Osteocyte (in vitro differentiated cells): Measurements from ENCODE around the gene SLC13A3. TPM values are rescaled to one million over a fixed set of nuclear protein-coding genes. Genes with fewer than 3 reads are reported as not detected.

Experiments
- total RNA-seq: library from RNA; stranded (reverse); gene quantifications from 2 replicates; pipeline ENCODE4 v1.2.1, GENCODE V29; 2021

The SLC13A3 gene
- total RNA-seq, 1 donor from 2014 or later = 1.8 TPM

Other genes with a start within 250 kb of the SLC13A3 start
- gene ELMO2, start 244.8 kb downstream of the SLC13A3 start, total RNA-seq = 48.8 and 57.8 TPM in 2 replicates
- gene ZNF334, start 137.9 kb downstream of the SLC13A3 start, total RNA-seq = 3.7 and 4.7 TPM in 2 replicates
- not detected in 2 replicates for gene OCSTAMP, start 100.8 kb downstream of the SLC13A3 start, total RNA-seq
- gene TP53RK, start 38.0 kb upstream of the SLC13A3 start, total RNA-seq = 13.6 and 15.4 TPM in 2 replicates
- 21.6 and 24.8 TPM in 2 replicates for gene SLC2A10, start 58.2 kb upstream of the SLC13A3 start, total RNA-seq
- gene EYA2, start 243.4 kb upstream of the SLC13A3 start, total RNA-seq = not detected in 2 replicates